Dendritic cell treated with granulocyte-macrophage colony-stimulating factor and Interleukin-4, amounts not matched to agents 40 ng/mL and 50 ng/mL, for 4 days (primary cell): ENCODE measurements around the gene C22orf31.

Source experiments
- H3K27ac Mint-ChIP-seq: one replicate; pipeline ENCODE4 v1.8.0; 2022; ENCODE audit warnings: mild to moderate bottlenecking, mixed read lengths
- H3K27me3 Mint-ChIP-seq: one replicate; pipeline ENCODE4 v1.8.0; 2022; ENCODE audit warnings: mild to moderate bottlenecking, mixed read lengths
- H3K36me3 Mint-ChIP-seq: one replicate; pipeline ENCODE4 v1.8.0; 2022; ENCODE audit warnings: low read depth, mixed read lengths
- H3K4me1 Mint-ChIP-seq: one replicate; pipeline ENCODE4 v1.8.0; 2022; ENCODE audit warnings: low read depth, mixed read lengths
- H3K4me3 Mint-ChIP-seq: one replicate; pipeline ENCODE4 v1.8.0; 2022; ENCODE audit warnings: mild to moderate bottlenecking, moderate library complexity, mixed read lengths
- H3K9me3 Mint-ChIP-seq: one replicate; pipeline ENCODE4 v1.8.0; 2022; ENCODE audit warnings: mixed read lengths
- intact Hi-C: fragments of 100-400 bp; cut with micrococcal nuclease; formaldehyde crosslinking; loops from one replicate; pipeline ENCODE4 v1.15.0; 2022

The C22orf31 gene

GRCh38 chr22:29014773-29015172 is 46.9 kb downstream of the C22orf31 start:
- intact Hi-C loops: no loop called here
- Mint-ChIP-seq H3K36me3 (no peaks in the 10 kb centered on the region), H3K4me3 (no peak overlapping the region), H3K9me3 (peaks cover 6% of the 10 kb centered on the region), H3K4me1 (no peaks in the 10 kb centered on the region), H3K27ac (no peak overlapping the region), H3K27me3 (peaks cover 9% of the 10 kb centered on the region)

- intact Hi-C loops: no loop called here
- Mint-ChIP-seq H3K27me3 (peaks cover 9% of the 10 kb centered on the region), H3K9me3 (peaks cover 6% of the 10 kb centered on the region), H3K36me3 (no peaks in the 10 kb centered on the region), H3K4me3 (no peak overlapping the region), H3K4me1 (no peaks in the 10 kb centered on the region), H3K27ac (no peak overlapping the region)
Observed at GRCh38 chr22:29014293-29014692, 47.3 kb downstream of the C22orf31 start.

- H3K4me1 Mint-ChIP-seq: no peaks in the 10 kb centered on the region
- H3K27me3 Mint-ChIP-seq: peaks cover 7% of the 10 kb centered on the region
- no peak overlapping the region for H3K4me3 Mint-ChIP-seq
- H3K9me3 Mint-ChIP-seq: no peaks in the 10 kb centered on the region
- H3K36me3 Mint-ChIP-seq: no peaks in the 10 kb centered on the region
- H3K27ac Mint-ChIP-seq: no peak overlapping the region
- intact Hi-C loops: no loop called here
Observed at GRCh38 chr22:29012952-29013351, 48.7 kb downstream of the C22orf31 start.

- intact Hi-C loops: no loop called here
- Mint-ChIP-seq H3K4me3 (no peak overlapping the region), H3K27me3 (peaks cover 4% of the 10 kb centered on the region), H3K9me3 (no peaks in the 10 kb centered on the region), H3K4me1 (no peaks in the 10 kb centered on the region), H3K27ac (no peak overlapping the region), H3K36me3 (no peaks in the 10 kb centered on the region)
Observed at GRCh38 chr22:29012101-29012433, 49.6 kb downstream of the C22orf31 start.

GRCh38 chr22:29011240-29012100 is 50.2 kb downstream of the C22orf31 start:
- H3K36me3 Mint-ChIP-seq: no peaks in the 10 kb centered on the region
- H3K4me1 Mint-ChIP-seq: no peaks in the 10 kb centered on the region
- H3K4me3 Mint-ChIP-seq: no peak overlapping the region
- intact Hi-C loops: no loop called here
- no peak overlapping the region for H3K27ac Mint-ChIP-seq
- peaks cover 4% of the 10 kb centered on the region for H3K27me3 Mint-ChIP-seq
- no peaks in the 10 kb centered on the region for H3K9me3 Mint-ChIP-seq

GRCh38 chr22:29009148-29009547 is 52.5 kb downstream of the C22orf31 start:
- intact Hi-C loops: no loop called here
- Mint-ChIP-seq H3K27ac (no peak overlapping the region), H3K36me3 (no peaks in the 10 kb centered on the region), H3K27me3 (peaks cover 24% of the 10 kb centered on the region), H3K4me3 (no peak overlapping the region), H3K4me1 (no peaks in the 10 kb centered on the region), H3K9me3 (no peaks in the 10 kb centered on the region)
